H9 (cell line): ENCODE results near the gene ARRB1. TPM values are rescaled to one million over a fixed set of nuclear protein-coding genes. Genes with fewer than 3 reads are reported as not detected.

Source experiments
- DNase-seq: peaks from one replicate; pipeline ENCODE4 v3.0.0-alpha.2; 2017
- H2AFZ ChIP-seq: one replicate; pipeline ENCODE4 v1.6.1; 2013; ENCODE audit warnings: mild to moderate bottlenecking, low read length, control low read depth, moderate library complexity
- H2AK5ac ChIP-seq: 2 replicates; pipeline ENCODE4 v1.6.1; 2013; ENCODE audit warnings: low read length, control low read depth, mixed read lengths; ENCODE audit not compliant: insufficient read length
- H2BK120ac ChIP-seq: one replicate; pipeline ENCODE4 v1.6.1; 2013; ENCODE audit warnings: low read depth, mild to moderate bottlenecking, low read length, control low read depth, inconsistent platforms; ENCODE audit not compliant: poor library complexity, severe bottlenecking
- H2BK12ac ChIP-seq: 2 replicates; pipeline ENCODE4 v1.6.1; 2013; ENCODE audit warnings: low read length, control low read depth, mixed read lengths, low read depth; ENCODE audit not compliant: insufficient read length
- H2BK15ac ChIP-seq: 2 replicates; pipeline ENCODE4 v1.6.1; 2013; ENCODE audit warnings: low read depth, low read length, control low read depth
- H2BK20ac ChIP-seq: one replicate; pipeline ENCODE4 v1.6.1; 2013; ENCODE audit warnings: low read depth, mild to moderate bottlenecking, low read length, control low read depth, inconsistent platforms; ENCODE audit not compliant: poor library complexity, severe bottlenecking
- H2BK5ac ChIP-seq: 2 replicates; pipeline ENCODE4 v1.6.1; 2013; ENCODE audit warnings: low read length, control low read depth, mixed read lengths; ENCODE audit not compliant: insufficient read length
- H3K14ac ChIP-seq: 2 replicates; pipeline ENCODE4 v1.6.1; 2013; ENCODE audit warnings: low read length, control low read depth; ENCODE audit not compliant: insufficient read depth
- H3K18ac ChIP-seq: 2 replicates; pipeline ENCODE4 v1.6.1; 2013; ENCODE audit warnings: low read depth, mild to moderate bottlenecking, mixed read lengths, low read length, control low read depth; ENCODE audit not compliant: insufficient read length
- H3K23ac ChIP-seq: 2 replicates; pipeline ENCODE4 v1.6.1; 2013; ENCODE audit warnings: low read length, control low read depth, mixed read lengths, low read depth; ENCODE audit not compliant: insufficient read length
- H3K23me2 ChIP-seq: 2 replicates; pipeline ENCODE4 v1.6.1; 2013; ENCODE audit warnings: low read depth, mild to moderate bottlenecking, mixed read lengths, low read length, control low read depth; ENCODE audit not compliant: insufficient read length, poor library complexity, severe bottlenecking
- H3K27ac ChIP-seq: 2 replicates; pipeline ENCODE4 v1.5.1; 2013; ENCODE audit warnings: low read length, control low read depth, mixed read lengths, low read depth; ENCODE audit not compliant: insufficient read length
- H3K27me3 ChIP-seq: 2 replicates; pipeline ENCODE4 v1.6.1; 2013; ENCODE audit warnings: low read length, control low read depth, inconsistent platforms; ENCODE audit not compliant: insufficient read depth
- H3K4ac ChIP-seq: 2 replicates; pipeline ENCODE4 v1.6.1; 2013; ENCODE audit warnings: low read depth, mild to moderate bottlenecking, control low read depth, inconsistent platforms, low read length, moderate library complexity
- H3K4me1 ChIP-seq: 2 replicates; pipeline ENCODE4 v1.6.1; 2013; ENCODE audit warnings: low read length, control low read depth, inconsistent platforms; ENCODE audit not compliant: insufficient read depth
- H3K4me2 ChIP-seq: 2 replicates; pipeline ENCODE4 v1.6.1; 2013; ENCODE audit warnings: low read length, control low read depth, mixed read lengths; ENCODE audit not compliant: insufficient read length, insufficient read depth
- H3K56ac ChIP-seq: 2 replicates; pipeline ENCODE4 v1.6.1; 2013; ENCODE audit warnings: low read depth, mild to moderate bottlenecking, mixed read lengths, low read length, control low read depth; ENCODE audit not compliant: insufficient read length
- H3K79me1 ChIP-seq: 2 replicates; pipeline ENCODE4 v1.6.1; 2013; ENCODE audit warnings: low read depth, mild to moderate bottlenecking, moderate library complexity, low read length, control low read depth, inconsistent platforms; ENCODE audit not compliant: insufficient read depth, poor library complexity, severe bottlenecking
- H3K79me2 ChIP-seq: 2 replicates; pipeline ENCODE4 v1.6.1; 2013; ENCODE audit warnings: low read length, control low read depth, inconsistent platforms; ENCODE audit not compliant: insufficient read depth
- H3K9ac ChIP-seq: 2 replicates; pipeline ENCODE4 v1.6.1; 2013; ENCODE audit warnings: low read length, control low read depth, mixed read lengths; ENCODE audit not compliant: insufficient read length; ENCODE audit errors: extremely low read depth
- H3K9me3 ChIP-seq: one replicate; pipeline ENCODE4 v1.6.1; 2013; ENCODE audit warnings: low read depth, low read length, inconsistent platforms; ENCODE audit not compliant: control insufficient read depth
- H3T11ph ChIP-seq: one replicate; pipeline ENCODE4 v1.6.1; 2013; ENCODE audit warnings: mild to moderate bottlenecking, low read length, control low read depth, inconsistent platforms
- H4K20me1 ChIP-seq: one replicate; pipeline ENCODE4 v1.6.1; 2013; ENCODE audit not compliant: control insufficient read depth, insufficient read length, insufficient read depth
- H4K5ac ChIP-seq: 2 replicates; pipeline ENCODE4 v1.6.1; 2013; ENCODE audit warnings: low read depth, mild to moderate bottlenecking, mixed read lengths, low read length, control low read depth; ENCODE audit not compliant: insufficient read length
- H4K8ac ChIP-seq: replicated peaks from 2 replicates; pipeline ENCODE4 v1.6.1; 2013; ENCODE audit warnings: low read length, control low read depth, mixed read lengths, low read depth; ENCODE audit not compliant: insufficient read length
- H4K91ac ChIP-seq: 2 replicates; pipeline ENCODE4 v1.6.1; 2013; ENCODE audit warnings: low read depth, mild to moderate bottlenecking, moderate library complexity, mixed read lengths, low read length, control low read depth; ENCODE audit not compliant: insufficient read length
- H3K27ac Mint-ChIP-seq, 3 experiments: 2 replicates in 2 of 3; 3 replicates in 1 of 3; pipeline ENCODE4 v1.8.0; 2020 to 2021; ENCODE audit warnings: mixed read lengths in 3 of 3, mild to moderate bottlenecking in 1 of 3, moderate library complexity in 1 of 3
- H3K27me3 Mint-ChIP-seq: 2 replicates; pipeline ENCODE4 v1.8.0; 2021; ENCODE audit warnings: low read depth, mild to moderate bottlenecking, moderate library complexity, mixed read lengths
- H3K36me3 Mint-ChIP-seq, 3 experiments: 2 replicates in 2 of 3; 3 replicates in 1 of 3; pipeline ENCODE4 v1.8.0; 2020 to 2021; ENCODE audit warnings: low read depth in 3 of 3, mixed read lengths in 3 of 3; ENCODE audit not compliant: insufficient read depth in 1 of 3
- H3K4me1 Mint-ChIP-seq, 2 experiments: 2 replicates each; pipeline ENCODE4 v1.8.0; 2020; ENCODE audit warnings: mixed read lengths in 2 of 2
- H3K4me3 Mint-ChIP-seq, 2 experiments: 2 replicates in 1 of 2; 3 replicates in 1 of 2; pipeline ENCODE4 v1.8.0; 2020 to 2021; ENCODE audit warnings: mild to moderate bottlenecking in 2 of 2, mixed read lengths in 2 of 2, moderate library complexity in 1 of 2
- H3K9me3 Mint-ChIP-seq, 2 experiments: 2 replicates in 1 of 2; 3 replicates in 1 of 2; pipeline ENCODE4 v1.8.0; 2020; ENCODE audit warnings: mild to moderate bottlenecking in 2 of 2, mixed read lengths in 2 of 2, moderate library complexity in 1 of 2
- total RNA-seq: library from RNA; stranded (reverse); gene quantifications from 2 replicates; pipeline ENCODE4 v1.2.1, GENCODE V29; 2021
- TF ChIP-seq, protein P1 (sequence below): fragments of 200-600 bp; sonication (generic); conservative IDR thresholded peaks from 3 replicates; pipeline ENCODE4 v1.8.0; 2021; ENCODE audit warnings: antibody characterized with exemption, mild to moderate bottlenecking

The ARRB1 gene
- total RNA-seq, 1 experiment from 2014 or later = 20.6 TPM

DNA sequence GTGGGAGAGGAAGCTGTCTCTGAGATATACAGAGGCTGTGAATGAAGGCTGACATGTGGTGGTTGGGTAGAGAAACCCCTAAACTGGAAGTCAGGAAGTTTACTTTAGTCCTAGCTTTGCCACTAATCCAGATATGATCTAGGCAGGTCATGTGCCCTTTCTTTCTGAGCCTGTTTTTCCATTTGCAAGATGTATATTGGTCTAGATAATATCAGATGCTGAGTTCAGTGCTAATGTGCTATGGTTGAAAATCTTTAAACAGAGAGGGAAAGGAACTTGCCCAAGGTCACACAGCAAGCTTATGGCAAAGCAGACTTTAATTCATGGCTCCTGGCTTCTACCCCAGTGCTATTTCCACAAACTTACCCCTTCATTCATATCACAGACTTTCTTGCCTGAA is 136.6 kb downstream of the ARRB1 start:
- no peak overlapping the region for H3K14ac ChIP-seq
- H3K9me3 Mint-ChIP-seq = no peaks in the 10 kb centered on the region
- H3K27me3 ChIP-seq = no peaks in the 10 kb centered on the region; the same call in 1 of the 2 replicates
- H3K27ac ChIP-seq = no peak overlapping the region
- H3K4me1 ChIP-seq = no peaks in the 10 kb centered on the region
- H3K79me1 ChIP-seq = no peaks in the 10 kb centered on the region
- H3K23me2 ChIP-seq = no peaks in the 10 kb centered on the region
- H3K9ac ChIP-seq = no peak overlapping the region
- no peak overlapping the region for H2BK20ac ChIP-seq
- no peak overlapping the region for H4K5ac ChIP-seq
- no peak overlapping the region for H4K91ac ChIP-seq
- no peak overlapping the region for H2AK5ac ChIP-seq
- no peak overlapping the region for H2BK15ac ChIP-seq
- 0 out of 4 replicates have a peak, but pooled peaks cover 0 to 3% of the 10 kb centered on the region in 2 experiments for H3K4me1 Mint-ChIP-seq
- peaks cover 46% of the 10 kb centered on the region for H3K27me3 Mint-ChIP-seq
- no peaks in the 10 kb centered on the region for H3K79me2 ChIP-seq
- no peak overlapping the region for H2BK12ac ChIP-seq
- no peak for DNase-seq
- H3K4ac ChIP-seq = no peak overlapping the region
- H3K36me3 Mint-ChIP-seq = no peaks in the 10 kb centered on the region
- H3K4me3 Mint-ChIP-seq = no peak overlapping the region
- H3T11ph ChIP-seq = no peak overlapping the region
- H2BK5ac ChIP-seq = no peak overlapping the region
- H3K56ac ChIP-seq = no peak overlapping the region
- no peak overlapping the region for H3K23ac ChIP-seq
- no peak overlapping the region for H2AFZ ChIP-seq
- no peak overlapping the region for H3K18ac ChIP-seq
- no peaks in the 10 kb centered on the region for H3K9me3 ChIP-seq
- H3K27ac Mint-ChIP-seq = no peak overlapping the region
- H3K4me2 ChIP-seq = no peak overlapping the region
- no peak overlapping the region for H2BK120ac ChIP-seq
- H4K20me1 ChIP-seq = no peaks in the 10 kb centered on the region
- TF ChIP-seq, protein P1, sequence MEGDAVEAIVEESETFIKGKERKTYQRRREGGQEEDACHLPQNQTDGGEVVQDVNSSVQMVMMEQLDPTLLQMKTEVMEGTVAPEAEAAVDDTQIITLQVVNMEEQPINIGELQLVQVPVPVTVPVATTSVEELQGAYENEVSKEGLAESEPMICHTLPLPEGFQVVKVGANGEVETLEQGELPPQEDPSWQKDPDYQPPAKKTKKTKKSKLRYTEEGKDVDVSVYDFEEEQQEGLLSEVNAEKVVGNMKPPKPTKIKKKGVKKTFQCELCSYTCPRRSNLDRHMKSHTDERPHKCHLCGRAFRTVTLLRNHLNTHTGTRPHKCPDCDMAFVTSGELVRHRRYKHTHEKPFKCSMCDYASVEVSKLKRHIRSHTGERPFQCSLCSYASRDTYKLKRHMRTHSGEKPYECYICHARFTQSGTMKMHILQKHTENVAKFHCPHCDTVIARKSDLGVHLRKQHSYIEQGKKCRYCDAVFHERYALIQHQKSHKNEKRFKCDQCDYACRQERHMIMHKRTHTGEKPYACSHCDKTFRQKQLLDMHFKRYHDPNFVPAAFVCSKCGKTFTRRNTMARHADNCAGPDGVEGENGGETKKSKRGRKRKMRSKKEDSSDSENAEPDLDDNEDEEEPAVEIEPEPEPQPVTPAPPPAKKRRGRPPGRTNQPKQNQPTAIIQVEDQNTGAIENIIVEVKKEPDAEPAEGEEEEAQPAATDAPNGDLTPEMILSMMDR = no peak
- no peak overlapping the region for H4K8ac ChIP-seq
